Cerebellar cortex (tissue), 1 donor: ENCODE results near the gene ADGRL3.

Experiments
- DNase-seq: peaks from one replicate; pipeline ENCODE4 v3.0.0-alpha.2; 2015; ENCODE audit warnings: low spot score

ADGRL3 gene

DNA sequence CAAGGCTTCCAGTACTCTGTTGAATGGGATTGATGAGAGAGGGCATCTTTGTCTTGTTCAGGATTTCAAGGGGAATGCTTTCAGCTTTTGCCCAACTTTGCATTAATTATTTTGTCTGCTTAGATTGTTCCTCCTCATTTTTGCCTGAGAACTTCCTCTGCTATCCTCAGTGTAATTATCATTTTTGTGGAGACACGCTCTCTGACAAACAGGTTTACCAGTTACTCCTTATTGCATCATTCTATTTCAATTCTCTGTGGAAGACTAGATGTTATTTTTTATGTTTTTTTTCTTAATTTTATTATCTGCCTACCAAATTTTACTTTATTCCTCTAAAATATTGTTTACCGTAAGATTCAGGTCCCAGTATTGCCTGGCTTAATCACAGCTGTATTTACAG lies 349.2 kb downstream of the ADGRL3 start:
- DNase-seq = no peak

DNA sequence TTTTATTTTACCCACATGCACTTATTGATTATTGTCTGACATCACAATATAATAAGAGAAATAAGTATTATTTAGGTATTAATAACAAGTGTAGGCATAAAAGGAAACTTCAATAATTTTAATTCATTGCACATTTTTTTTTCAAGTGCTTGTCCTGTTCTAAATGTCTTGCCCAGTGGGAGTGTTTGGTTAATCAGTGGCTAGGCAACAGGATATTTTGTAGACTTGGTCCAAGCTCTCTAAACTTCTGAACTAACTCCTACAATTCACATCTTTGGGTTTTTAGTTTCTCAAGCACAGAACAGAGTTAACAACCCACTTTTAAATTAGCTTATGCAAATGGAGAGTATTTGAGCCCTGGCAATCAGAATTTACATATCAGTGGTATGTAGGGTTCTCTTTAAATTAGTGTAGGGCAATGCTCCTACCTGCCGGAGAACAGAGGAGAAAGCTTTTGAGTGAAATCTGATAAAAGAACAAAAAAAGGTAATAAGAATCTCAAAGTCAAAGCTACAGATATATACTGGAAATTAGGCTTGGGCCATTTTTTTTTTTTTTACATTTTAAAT lies 353.5 kb downstream of the ADGRL3 start:
- no peak for DNase-seq

GRCh38 chr4:61555789-61556188 lies 355.7 kb downstream of the ADGRL3 start:
- DNase-seq = no peak

GRCh38 chr4:61556277-61556676 lies 356.2 kb downstream of the ADGRL3 start:
- no peak for DNase-seq

- no peak for DNase-seq
Measured at GRCh38 chr4:61559396-61559795, 359.3 kb downstream of the ADGRL3 start.

DNA sequence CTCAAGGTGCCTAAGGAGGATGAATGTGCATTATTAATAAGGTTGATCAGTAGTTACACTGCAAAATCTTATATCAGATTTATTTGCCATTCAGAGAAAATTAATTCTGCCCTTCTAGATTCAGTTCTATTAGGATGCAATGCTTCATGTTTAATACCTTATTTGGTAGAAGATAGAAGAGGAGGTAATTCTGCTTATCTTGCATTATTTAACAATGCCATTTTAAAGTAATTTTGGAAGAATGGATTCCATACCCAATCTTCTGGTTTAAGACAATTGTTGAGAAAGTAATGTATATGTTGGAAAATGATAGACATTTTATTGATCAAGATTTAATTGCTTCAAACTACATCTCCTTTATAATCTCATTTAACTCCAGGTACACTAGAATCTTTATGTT lies 360.9 kb downstream of the ADGRL3 start:
- no peak for DNase-seq

GRCh38 chr4:61571761-61572559 lies 371.8 kb downstream of the ADGRL3 start:
- no peak for DNase-seq

GRCh38 chr4:61575796-61576195 lies 375.7 kb downstream of the ADGRL3 start:
- DNase-seq = no peak

DNA sequence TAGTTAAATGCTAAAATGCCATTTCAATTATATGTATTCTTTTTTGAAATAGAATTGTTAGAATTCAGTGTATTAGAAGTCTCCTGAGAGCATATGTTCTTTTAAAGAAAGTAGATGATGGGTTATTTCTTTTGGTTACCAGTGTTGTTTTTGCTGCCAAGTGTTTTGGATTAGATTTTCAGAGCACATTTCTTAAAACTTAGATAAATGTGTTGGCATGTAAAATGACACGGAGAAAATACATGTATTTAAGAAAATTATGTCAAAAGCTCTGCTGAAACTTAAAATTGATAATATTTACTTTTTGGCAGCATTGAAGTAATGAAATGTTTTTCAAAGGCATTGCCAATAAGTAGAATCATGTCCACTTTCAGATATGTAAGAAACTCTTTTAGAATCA lies 379.7 kb downstream of the ADGRL3 start:
- DNase-seq = no peak

DNA sequence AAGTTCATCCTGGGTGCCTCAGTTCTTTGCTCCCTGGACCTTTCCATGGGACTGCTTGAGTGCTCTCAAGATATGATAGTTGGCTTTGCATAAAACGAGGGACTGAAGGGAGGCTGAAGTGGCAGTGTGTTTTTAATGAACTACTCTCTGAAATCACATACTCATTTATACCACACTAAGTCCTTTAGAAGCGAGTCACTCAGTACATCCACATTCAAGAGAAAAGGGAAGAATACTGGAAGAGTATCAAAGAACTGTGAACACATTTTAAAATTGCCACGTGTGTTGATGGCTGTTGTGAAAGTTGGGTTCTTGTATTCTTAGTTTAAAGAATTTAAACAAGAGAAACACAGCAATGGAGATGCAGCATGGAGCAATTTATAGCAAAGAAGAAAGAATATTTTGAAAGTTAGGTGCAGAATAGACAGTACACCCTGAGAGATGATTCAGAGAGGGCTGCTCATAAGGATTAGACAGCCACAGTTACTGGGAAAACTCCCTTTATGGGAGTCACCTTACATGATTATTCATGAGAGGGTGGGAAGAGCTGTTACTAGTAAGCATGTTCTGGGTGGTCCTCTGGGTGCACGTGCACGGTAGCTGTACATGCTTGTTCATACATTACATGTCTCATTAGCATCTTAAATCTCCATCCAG lies 380.7 kb downstream of the ADGRL3 start:
- DNase-seq = no peak

- DNase-seq = no peak
Measured at GRCh38 chr4:61583696-61584095, 383.6 kb downstream of the ADGRL3 start.

GRCh38 chr4:61588621-61589402 lies 388.7 kb downstream of the ADGRL3 start:
- no peak for DNase-seq

- DNase-seq = no peak
Measured at GRCh38 chr4:61590881-61591280, 390.8 kb downstream of the ADGRL3 start.

DNA sequence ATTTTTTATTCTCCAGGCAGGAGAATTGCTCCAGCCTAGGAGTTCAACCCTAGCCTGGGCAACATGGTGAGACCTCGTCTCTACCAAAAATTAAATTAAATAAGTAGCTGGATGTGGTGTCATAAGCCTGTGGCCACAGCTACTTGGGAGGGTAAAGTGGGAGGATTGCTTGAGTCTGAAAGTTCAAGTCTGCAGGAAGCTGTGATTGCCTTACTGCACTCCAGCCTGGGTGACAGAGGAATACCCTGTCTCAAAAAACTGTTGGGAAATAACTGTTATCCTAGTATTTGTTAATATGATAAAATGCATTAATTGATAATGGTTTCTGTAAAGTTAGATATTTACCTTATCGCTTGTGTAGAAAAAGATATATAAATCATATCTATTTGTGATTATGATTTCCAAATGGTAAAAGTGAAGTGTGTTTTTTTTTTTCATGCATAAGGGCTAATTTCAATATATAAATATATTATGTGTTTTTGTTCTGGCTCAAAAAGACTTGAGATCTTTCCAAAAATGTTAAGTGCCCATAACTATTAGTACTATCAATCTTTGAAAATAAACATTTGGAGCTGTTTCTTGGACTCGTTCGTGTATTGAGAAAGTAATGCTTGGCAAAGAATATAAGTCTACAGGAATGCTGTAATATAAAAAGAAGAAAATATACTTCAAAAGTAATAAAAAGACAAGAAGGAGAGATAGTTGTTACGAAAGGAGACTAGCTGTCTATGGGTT lies 396.6 kb downstream of the ADGRL3 start:
- no peak for DNase-seq

DNA sequence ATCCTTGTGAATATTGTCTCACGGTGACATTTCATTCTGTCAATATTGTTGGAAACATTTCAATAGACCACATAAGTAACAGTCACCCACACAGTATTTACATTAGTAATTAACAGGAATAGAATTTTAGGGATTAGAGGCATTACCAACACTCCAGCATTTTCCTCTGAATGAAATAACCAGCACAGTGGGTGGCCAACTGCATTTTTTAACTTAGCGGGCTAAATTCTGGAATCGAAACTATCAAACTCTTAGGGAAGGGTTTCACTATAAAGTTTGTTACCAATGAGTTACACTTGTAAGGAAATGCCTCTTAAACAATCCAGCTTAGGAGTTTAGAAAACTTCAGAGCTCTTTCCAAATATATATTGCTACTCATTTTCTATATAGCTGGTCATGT lies 403.0 kb downstream of the ADGRL3 start:
- DNase-seq = no peak

GRCh38 chr4:61604054-61604453 lies 403.9 kb downstream of the ADGRL3 start:
- DNase-seq = no peak

GRCh38 chr4:61605984-61606383 lies 405.9 kb downstream of the ADGRL3 start:
- DNase-seq = no peak

- DNase-seq = no peak
Measured at GRCh38 chr4:61614231-61614630, 414.1 kb downstream of the ADGRL3 start.

DNA sequence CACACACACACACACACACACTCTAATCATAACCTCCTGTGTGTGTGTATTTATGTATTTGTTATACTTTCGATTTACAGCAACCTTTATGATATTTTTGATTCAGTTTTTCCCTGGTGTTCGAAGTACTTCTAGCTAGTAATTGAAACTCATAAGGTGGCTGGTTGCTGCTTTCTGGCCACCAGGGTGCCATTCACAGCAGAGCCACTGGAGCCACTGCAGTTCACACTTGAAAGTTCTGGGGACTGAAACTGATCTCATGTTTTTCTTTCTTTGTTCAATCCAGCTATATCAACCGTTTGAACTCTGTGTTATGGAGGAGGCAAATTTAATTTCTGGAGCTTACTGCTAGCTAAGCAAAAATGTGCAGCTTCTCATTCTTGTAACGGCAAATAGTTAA lies 419.4 kb downstream of the ADGRL3 start:
- no peak for DNase-seq

- DNase-seq = no peak
Measured at GRCh38 chr4:61628282-61628681, 428.2 kb downstream of the ADGRL3 start.

DNA sequence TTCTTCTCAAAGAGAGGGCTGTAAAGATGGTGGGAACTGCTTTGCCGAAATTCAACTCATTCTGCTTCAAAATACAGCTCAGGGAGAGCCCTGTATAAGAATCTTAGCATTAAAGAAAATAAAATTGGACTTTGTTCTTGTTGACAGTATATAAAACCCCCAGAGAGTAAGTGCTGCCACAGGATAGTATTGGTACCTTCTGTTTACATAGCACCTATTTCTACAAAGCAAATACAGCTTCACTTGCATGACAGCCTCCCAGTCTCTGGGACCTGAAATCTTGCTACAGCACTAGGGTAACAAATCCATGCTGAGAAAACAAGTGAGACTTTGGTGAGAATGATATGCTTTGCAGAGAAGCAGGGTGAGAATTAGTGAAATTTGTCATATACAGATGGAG lies 428.6 kb downstream of the ADGRL3 start:
- DNase-seq = no peak

- DNase-seq = no peak
Measured at GRCh38 chr4:61630548-61630947, 430.4 kb downstream of the ADGRL3 start.
